ENCODE measurements around the gene ANKAR.

DNA sequence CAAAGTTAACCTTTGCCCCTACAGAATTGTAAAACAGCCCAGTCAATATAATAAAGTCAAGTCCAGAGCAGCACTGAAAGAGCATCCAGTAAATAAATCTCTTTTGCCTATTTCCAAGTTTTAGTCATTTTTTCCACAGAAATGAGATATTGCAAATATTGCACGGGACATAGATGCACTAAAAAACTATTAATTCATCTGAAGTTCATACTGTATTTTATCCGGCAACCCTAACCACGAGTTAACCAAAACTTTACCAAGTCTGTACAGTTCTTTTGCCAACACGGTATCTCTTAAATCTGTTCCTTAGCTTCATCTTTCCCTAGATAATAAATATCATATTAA lies 13.7 kb upstream of the ANKAR start:
- TF ChIP-seq POLR2A (IDR thresholded peaks at IDR 0.05; ENCODE audit: low read depth), result no peak
- no peak for TF ChIP-seq CTCF (IDR thresholded peaks at IDR 0.05)

Data from esophagus muscularis mucosa (tissue), 3 donors.